HG03135 (cell line): Measurements from ENCODE around the gene WSCD1.

Experiments
- ATAC-seq: cut with Tn5 transposase; IDR thresholded peaks from one replicate; pipeline ENCODE4 v1.9.1; 2021; ENCODE audit warnings: mild to moderate bottlenecking, moderate library complexity; ENCODE audit not compliant: unreplicated experiment

The WSCD1 gene

DNA sequence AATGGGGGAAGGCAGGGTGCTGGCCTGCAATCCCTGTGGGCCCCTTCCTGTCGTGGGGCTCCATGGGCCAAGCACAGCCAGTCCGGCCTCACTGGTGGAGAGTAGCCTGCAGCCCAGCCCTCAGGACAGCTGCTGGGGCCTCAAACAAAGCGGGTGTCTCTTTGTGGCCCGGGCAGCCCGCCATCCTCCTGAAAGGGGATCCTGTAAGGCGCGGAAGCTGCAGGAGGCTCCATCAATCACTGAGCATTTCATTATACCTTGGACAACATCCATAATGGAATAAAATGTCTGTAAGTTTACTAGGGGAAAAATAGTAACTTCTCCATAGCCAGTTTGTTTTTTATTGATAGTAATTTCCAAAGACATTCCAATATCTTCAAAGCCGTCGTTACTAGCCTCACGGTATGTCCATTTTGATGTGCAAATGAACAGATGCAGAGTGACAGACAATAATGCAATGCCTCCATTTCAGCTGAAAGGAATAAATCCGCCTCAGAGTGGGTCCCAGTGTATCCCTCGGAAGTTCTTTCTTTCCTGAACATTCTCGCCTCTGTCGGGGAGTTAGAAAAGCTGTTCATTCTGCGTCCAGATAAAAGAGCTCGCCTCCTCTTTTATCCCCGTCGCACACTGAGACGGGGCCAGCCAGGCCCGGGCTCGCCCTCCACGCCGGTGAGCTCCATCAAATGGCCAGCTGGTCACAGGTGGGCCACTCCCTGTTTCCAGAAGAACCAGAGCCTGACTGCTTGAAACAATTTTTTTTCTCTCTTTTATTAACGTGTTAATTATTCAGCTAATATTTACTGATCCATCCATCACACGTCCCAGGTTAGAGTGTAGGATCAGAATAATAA lies 14.4 kb downstream of the WSCD1 start:
- ATAC-seq, result no peak

DNA sequence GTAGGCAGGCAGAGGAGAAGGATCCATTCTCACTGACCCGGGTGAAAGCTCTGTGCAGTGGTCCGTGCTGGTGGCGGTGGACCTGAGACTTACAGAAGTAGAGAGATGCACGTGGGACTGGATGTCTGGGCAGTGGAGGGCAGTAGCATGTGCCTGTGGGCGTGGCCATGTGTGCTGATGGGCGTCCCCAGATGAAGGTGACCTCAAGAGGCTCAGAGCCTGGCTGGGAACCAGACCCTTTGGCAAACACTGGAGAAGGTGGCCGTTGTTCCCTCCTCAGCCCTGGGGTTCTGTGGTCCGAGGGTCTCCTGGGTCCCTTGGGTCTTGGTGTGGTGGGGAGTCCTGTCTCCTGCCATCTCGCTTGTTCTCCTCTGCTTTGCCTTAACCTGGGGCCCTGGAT lies 15.6 kb downstream of the WSCD1 start:
- ATAC-seq, result no peak

DNA sequence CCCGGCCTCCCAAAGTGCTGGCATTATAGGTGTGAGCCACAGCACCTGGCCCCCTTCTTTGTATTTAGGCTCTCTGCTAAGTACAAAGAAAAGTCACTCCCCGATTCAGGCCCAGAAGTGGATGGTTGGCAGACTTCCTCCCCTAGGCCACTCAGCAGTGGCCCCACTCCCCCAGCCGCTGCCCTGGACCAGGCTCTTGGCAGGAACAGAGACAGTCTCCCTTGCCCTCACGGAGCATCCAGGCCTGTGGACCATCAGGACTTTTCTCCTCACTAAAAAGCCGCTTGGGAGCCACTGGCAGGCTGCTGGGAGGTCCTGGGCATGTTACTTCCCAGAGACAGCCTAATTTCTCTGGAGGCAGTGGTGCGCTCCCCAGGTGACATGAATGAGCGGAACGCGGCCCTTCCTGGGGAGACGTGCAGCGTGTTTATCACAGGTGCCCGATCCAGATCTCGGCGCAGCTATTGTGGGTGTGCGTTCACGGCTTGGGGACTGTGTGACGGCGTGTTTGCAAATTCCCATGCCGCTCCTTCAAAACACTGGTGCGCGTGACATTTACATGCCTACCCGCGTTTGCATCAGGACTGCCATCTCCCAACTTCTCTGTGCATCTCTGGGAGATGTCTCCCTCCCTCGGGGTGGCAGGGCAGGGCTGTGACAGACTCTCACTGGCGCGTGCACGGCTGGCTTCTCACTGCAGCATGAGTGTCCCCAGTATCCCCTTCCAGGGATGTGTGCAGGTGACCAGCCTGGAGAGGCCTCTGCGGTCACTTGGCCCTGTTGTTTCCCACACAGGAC lies 16.6 kb downstream of the WSCD1 start:
- ATAC-seq, result no peak

DNA sequence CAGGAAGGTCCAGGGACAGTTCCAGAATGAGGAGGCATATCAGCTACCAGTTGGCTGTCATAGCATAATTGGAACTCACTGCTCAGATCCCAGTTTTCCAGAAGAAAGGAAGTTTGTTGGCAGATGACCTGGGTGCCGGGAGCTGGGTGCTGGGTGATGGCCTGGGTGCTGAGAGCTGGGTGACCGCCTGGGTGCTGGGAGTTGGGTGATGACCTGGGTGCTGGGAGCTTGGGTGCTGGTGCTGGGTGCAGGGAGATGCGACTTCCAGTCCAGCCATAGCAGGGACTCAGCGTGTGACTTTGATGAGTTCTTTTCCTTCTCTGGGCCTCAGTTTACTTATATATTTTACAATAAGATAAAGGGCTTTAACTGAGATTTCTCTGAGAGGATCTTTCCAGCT lies 18.0 kb downstream of the WSCD1 start:
- no peak for ATAC-seq

DNA sequence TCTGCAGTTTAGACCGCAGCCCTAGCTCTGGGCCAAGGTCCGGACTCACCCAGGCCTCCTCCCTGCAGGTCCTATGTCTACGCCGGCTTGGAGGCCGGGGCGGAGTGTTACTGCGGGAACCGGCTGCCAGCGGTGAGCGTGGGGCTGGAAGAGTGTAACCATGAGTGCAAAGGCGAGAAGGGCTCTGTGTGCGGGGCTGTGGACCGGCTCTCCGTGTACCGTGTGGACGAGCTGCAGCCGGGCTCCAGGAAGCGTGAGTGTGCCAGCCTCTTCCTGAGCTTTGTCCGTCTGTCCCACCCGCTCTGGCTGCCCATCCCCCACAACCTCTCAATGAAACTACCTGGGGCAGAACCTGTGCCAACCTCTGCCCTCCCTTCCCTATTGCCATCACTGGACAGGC lies 20.1 kb downstream of the WSCD1 start:
- ATAC-seq, result no peak

DNA sequence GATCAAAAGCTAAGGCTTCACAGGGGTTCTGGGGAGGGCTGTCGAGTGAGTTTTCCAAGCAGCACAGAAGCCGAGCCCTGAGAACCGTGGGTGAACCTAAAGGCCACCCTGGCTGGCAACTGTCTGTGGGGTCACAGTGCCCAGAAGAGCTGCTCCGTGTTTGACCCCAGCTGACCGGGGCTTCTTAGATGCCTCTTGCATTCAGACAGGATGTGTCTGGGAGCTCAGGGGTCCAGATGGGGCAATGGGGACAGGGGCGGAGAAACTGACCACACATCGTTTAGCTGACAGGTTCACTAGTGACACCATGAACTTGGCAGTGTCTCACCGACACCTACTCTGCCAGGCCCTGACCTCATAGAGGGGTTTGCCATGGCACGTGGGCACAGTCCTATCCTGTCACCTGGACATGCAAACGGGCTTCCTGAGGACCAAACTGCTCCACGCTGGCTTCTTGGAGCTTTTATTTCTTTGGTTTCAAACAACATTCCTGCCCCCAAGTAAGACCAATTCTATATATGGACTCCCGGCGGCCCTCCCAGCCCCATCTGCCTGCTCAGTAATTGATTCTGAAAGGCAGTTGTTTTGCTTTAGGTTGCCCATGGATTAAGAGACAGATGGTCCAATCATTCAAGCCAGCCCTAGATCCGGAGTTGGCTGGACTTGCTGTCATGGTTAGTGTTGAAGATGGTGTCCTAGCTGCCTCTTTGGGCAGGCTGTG lies 22.2 kb downstream of the WSCD1 start:
- ATAC-seq, result no peak

DNA sequence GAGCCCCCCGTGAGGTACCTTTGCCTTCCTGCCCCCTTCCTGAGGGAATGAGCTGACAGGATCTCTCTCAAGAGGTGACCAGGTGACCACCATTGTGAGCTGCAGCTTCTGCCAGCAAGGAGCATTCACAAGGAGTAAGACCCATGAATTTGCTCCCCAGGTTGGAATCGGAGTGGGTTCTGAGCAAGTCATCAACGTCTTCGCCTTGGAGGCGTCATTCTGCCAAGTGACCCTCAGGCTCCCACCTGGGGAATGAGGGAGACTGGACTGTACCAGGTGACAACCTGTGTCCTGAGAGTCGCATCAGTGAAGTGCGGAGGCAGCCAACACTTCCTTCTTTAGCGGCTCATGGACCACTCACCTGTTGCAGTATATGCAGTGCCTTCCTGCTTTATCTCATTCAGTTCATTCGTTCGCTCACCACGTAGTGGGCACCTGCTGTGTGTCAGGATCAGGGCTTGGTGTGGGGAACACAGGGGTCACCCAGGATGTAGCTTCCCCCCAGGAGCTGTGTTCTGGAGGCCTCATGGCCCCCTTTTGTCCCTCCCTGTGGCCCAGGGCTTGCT lies 22.8 kb downstream of the WSCD1 start:
- ATAC-seq, result no peak

DNA sequence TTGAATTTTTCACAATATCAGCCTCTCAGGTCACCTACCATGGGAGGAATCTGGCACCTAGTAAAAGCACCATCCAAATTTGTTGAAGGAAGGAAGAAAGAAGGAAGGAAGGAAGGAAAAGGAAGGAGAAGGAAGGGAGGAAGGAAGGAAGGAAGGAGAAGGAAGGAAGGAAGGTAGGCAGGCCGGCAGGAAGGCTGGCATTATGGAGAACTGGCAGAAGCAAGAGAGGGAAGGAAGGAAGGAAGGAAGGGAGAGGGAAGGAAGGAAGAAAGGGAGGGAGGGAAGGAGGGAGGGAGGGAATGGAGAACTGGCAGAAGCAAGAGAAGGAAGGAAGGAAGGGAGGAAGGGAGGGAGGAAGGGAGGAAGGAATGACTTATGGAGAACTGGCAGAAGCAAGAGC lies 24.3 kb downstream of the WSCD1 start:
- no peak for ATAC-seq

DNA sequence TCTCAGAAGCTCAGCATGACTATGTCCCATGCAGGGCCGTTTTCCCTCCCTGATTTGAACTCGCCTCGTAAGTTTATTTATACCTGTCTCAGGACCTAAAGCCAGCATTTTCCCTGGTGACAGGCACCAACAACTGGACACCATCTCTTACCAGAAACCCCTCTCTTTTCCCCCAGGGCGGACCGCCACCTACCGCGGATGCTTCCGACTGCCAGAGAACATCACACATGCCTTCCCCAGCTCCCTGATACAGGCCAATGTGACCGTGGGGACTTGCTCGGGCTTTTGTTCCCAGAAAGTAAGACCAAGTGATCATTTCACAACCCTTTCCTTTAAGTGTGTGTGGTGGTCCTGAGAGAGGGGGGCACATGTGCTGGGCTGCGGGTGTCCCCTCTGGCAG lies 24.7 kb downstream of the WSCD1 start:
- ATAC-seq, result no peak

DNA sequence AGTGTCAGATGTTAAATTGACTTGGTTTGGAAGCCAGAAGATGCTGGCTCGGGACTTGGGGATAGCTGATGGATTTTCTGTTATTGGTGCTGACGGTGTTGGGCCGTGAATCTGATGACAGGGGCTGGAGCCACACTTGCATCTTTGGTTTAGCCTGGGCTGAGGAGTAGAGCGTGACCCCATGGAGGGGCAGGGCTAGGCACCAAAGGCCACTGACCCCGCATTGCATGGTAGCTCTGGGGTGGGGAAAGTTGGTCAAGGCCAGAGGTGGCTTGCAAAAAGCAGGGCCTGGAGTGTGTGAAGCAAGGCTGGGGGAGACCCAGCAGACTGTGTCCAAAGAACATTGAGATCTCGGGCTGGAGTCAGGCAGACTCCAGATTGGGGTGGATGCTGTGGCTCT lies 25.3 kb downstream of the WSCD1 start:
- no peak for ATAC-seq

DNA sequence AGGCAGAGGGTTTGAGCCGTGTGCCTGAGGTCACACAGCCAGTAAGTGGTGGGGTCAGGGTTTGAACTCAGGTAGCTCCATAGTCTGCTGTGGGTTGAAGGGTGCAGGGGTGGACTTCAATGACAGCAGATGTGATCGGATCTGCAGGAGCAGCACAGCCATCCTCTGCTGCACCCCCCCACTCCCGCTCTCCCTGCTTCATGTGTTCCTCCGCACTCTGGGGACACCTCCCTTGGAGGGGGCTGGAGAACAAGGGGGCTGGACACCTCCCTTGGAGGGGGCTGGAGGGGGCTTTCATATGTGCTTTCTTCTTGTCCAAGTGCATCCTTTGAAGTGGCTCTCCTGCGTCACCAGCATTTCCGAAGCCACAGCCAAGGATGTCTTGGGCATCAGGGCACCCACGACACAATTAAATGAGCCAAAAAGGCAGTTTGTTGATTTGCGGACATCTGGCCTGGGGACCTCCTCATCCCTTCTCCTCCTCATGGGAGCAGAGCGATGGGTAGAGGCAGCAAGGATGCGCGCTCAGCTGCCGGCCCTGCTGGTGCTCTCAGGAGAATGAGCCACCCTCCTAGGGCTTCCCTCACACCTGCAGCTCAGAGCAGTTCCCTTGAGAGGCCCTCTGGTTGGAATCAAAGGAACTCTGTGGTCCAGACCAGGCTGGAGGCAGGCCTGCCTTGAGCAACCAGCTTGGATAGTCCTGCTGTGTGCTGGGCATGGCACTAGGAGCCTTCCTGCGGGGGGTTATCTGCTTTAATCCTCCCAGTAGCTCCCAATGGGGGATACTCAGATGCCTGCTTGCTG lies 26.2 kb downstream of the WSCD1 start:
- ATAC-seq, result no peak

DNA sequence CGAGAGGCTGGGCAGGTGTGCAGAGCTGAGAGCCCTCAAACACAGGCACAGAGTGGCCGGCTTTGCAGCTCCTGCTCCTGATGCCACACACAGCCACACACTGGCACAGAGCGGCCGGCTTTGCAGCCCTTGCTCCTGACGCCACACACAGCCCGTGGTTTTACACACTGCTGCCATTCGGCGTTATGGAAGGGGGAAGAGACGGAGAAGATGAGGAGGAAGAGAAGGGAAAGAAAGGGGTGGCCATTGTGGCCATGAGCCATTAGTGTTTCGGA lies 26.8 kb downstream of the WSCD1 start:
- no peak for ATAC-seq

DNA sequence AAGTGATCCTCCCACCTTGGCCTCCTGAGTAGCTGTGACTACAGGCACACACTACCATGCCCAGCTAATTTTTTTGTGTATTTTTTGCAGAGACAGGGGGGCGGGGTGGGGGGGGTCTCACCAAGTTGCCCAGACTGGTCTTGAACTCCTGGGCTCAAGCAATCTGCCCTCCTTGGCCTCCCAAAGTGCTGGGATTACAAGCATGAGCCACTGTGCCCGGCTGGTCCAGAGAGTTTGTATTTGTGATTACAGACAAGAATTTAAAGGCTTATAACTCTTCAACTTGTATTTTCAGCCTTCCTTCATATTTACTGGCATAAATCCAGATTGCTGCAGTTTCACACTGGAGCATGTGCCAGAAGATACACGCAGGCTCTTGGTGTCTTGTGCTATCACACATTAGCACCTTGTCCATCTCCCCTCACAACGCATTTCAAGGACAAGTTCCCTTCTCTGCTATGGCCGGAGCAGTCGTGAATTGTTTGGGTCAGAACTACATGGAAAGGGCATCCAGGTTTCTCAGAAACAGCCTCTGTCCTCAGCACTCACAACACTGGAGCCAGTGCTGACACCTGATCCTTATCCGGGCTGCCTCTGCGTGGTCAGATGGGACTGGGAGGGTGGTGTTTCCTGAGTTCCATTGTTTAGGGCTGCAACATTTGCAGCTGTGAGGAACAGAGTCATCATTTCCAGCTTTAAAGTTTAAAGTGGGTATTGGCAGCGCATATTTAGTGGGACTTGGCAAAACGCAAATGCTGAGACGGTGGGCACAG lies 28.1 kb downstream of the WSCD1 start:
- ATAC-seq, result no peak

DNA sequence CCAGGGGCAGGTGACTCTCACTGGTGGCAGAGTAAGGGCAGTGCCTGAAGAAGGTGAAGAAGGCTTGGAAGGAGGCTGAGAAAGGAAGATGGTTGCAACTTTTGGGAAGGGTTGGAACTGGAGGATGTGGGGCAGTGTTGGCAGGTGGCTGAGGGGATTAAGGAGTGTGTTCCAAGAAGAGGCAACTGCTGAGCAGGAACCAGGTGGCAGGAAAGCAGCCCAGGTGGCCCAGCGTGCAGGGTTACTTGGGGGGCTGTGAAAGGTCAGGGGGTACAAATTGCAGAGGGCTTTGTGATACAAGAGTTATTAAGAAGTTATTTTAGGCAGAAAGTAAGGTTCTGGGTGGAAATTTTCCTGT lies 28.6 kb downstream of the WSCD1 start:
- ATAC-seq, result no peak

DNA sequence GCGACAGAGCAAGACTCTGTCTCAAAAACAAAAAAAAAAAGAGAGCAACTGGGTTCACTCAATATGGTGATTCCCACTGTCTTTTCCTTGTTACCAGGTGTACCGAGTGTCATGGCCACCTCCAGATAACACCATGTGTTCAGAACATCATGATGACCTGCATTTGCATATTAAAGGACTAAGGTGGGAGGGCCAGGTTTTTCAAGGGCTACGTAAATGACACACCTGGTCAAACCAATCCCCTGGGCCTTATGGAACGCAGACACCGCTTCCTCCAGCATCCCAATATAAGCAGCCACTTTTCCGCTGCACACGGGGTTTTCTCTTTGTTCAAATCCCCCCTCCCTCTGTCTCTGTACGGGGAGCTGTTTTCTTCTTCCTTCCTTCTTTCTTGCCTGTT lies 29.3 kb downstream of the WSCD1 start:
- ATAC-seq, result no peak

DNA sequence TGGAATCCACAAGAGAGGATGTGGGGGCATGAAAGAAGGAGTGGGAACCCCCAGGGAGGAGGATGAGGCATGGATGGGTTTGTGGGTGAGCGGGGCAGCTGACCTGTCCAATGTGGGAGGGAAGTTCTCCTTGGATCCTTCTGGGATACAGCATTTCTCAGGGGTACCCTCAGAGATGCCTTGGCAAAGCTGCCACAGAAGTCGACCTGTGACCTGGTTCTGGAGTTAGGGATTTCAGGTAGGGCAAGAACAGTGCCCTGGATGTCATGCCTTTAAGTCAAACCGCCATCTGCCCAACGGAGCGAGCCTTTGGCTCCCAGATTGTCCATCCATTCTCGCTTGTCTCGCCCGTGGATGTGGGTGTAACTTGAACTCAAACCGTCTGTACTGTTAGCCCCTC lies 30.0 kb downstream of the WSCD1 start:
- no peak for ATAC-seq

DNA sequence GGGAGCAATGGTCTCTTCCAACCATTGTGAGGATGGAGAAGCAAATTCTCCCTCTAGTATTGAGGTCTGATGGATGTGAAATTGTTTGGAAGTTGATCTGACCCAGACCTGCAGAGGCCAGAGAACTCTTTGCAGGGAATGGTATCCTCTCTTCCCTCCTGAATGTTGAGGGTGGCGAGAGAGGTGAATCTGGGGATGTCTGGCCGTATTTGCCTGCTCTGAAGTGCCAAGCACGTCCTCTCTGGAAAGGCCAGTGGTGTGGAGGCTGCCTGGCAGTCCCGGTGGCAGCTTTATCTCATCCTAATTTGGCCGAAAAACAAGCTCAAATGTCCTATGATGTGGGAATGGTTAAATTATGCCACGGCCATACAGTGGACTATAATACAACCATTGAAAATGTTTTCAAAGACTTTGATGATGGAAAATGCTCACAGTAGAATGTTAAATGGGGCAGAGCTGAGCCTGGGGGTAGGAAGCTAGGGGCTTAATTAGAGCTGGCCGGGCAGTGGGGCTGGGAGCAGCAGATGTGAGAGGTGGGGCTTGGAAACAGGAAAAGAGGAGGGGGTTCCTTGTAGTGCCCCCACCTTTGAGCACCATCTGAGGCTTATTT lies 30.8 kb downstream of the WSCD1 start:
- ATAC-seq, result no peak

DNA sequence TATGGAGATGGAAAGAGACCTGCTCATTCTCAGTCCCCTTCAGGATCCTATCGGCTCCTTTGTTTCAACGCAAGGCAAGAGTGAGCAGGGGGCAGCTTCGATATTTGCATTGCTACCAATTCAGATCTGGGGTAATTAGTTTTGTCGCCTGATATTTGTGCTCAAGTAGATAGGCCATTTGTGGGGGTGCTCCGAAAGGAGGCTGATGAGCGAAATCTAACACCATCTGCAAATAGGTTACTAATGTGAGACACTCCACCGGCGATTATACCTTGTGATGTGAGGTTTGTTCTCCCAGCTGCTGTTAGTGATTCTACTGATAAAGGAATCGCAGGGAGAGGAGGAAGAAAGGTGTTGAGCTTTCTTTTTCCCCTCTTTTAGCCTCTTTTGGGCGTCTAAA lies 31.5 kb downstream of the WSCD1 start:
- no peak for ATAC-seq

DNA sequence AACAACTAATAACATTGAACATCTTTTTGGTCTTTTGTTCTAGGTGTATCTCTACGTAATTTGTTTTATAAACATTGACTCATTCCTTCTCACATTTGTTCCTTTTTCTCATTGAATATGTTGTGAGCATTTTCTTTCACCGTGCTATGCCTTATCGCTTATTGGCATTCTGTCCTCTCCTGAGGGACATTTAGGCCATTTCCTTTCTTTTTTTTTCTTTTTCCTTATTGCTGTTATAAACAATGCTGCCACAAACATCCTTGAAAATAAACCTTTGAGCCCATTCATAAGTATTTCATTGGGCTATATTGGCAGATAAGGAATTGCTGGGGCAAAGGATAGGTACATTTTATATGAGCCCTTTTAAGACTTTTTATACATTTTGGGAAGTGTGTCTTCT lies 32.4 kb downstream of the WSCD1 start:
- ATAC-seq, result no peak
